Breast epithelium (tissue), 3 donors: ENCODE results near the gene PTBP1.

ENCODE experiments used
- POLR2A ChIP-seq: fragments of 450-650 bp; IDR thresholded peaks from one replicate; pipeline ENCODE4 v1.6.1; 2016; ENCODE audit warnings: antibody characterized with exemption, mild to moderate bottlenecking, moderate library complexity
- POLR2AphosphoS5 ChIP-seq, 3 donors: sonication (generic); formaldehyde crosslinking; IDR thresholded peaks; one replicate each; pipeline ENCODE4 v1.6.1; 2017; ENCODE audit warnings: antibody characterized with exemption in 3 of 3
- TF ChIP-seq, protein P1 (sequence below), 3 donors: fragments of 450-650 bp; IDR thresholded peaks; one replicate each; pipeline ENCODE4 v1.5.1; 2016 to 2017; ENCODE audit warnings: antibody characterized with exemption in 3 of 3, mild to moderate bottlenecking in 3 of 3, moderate library complexity in 3 of 3

DNA sequence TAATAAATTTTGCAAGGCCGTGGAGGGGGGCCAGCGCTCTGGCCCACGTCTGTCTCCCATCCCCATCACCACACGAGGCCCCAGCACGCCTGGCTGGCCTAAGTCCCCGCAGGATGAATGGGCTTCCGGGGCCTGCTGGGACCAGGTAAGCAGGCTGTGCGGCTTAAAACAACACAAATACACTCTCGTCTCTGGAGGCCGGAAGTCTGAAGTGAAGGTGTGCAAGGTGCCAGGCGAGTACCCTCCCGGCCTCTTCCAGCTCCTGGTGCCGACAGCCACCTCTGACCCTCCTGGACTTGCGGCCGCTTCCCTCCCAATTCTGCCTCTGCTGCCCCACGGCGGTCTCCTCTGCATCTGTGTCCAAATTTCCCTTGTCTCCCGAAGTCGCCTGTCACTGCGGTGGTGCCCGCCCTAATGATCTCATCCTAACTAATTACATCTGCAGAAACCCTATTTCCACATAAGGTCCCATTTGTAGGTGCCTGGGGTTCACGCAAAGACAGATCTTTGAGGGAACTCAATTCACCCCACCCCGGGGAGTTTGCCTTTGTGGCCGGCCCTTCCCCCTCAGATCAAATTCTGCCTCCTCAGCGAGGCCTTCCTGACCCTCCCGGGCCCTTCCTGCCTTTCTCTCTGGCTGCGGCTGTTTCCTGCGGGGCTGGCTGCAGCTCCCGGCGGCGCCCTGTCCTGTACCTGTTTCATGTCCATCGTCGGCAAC, 8.1 kb upstream of the PTBP1 start:
- TF ChIP-seq, protein P1, sequence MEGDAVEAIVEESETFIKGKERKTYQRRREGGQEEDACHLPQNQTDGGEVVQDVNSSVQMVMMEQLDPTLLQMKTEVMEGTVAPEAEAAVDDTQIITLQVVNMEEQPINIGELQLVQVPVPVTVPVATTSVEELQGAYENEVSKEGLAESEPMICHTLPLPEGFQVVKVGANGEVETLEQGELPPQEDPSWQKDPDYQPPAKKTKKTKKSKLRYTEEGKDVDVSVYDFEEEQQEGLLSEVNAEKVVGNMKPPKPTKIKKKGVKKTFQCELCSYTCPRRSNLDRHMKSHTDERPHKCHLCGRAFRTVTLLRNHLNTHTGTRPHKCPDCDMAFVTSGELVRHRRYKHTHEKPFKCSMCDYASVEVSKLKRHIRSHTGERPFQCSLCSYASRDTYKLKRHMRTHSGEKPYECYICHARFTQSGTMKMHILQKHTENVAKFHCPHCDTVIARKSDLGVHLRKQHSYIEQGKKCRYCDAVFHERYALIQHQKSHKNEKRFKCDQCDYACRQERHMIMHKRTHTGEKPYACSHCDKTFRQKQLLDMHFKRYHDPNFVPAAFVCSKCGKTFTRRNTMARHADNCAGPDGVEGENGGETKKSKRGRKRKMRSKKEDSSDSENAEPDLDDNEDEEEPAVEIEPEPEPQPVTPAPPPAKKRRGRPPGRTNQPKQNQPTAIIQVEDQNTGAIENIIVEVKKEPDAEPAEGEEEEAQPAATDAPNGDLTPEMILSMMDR (IDR thresholded peaks at IDR 0.05): no peak
- TF ChIP-seq POLR2A: no peak
- no peak for TF ChIP-seq POLR2AphosphoS5 (IDR thresholded peaks at IDR 0.05)
